GM19239 (cell line): ENCODE measurements around the gene PUDP.

Experiments
- DNase-seq: peaks from one replicate; pipeline ENCODE4 v3.0.0; 2011; ENCODE audit warnings: low spot score; ENCODE audit not compliant: insufficient read length
- FAIRE-seq: peaks from 2 replicates; lab custom pipeline; 2011; peaks lifted over from hg19 to GRCh38; lab: Jason Lieb, UNC

Gene PUDP

DNA sequence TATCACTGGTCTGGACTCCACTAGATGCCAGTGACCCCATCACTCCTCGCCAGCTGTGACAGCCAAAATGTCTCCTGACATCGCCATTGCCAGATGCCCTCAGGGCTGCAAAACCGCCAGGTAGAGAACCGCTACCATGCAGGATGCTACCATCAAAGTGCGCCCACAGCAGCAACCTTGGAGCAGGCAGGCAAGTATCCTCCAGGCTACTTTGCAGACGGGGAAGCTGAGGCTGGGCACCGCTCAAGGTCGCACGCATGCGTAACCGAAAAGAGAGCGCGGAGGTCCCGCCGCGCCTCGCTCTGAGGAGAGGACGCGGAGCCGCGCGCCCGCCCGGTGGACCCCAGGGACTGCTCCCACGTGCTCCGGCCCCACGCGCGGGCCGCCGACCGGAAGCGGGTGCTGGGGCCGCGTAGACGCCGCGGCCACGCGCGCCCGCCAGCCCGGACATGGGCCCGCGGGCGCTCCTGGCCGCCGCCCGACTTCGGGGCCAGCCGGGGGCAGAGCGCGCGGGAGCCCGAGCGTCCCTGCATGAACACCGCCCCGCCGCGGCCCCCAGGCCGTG is 458 bp downstream of the PUDP start, which contains the start of gene STS:
Gene STS (plus strand): TSS at position 300 of the 565 bp plus-strand sequence. CDS start 105,488 bp downstream, outside the sequence.
- no peak for DNase-seq
- no peak for FAIRE-seq

DNA sequence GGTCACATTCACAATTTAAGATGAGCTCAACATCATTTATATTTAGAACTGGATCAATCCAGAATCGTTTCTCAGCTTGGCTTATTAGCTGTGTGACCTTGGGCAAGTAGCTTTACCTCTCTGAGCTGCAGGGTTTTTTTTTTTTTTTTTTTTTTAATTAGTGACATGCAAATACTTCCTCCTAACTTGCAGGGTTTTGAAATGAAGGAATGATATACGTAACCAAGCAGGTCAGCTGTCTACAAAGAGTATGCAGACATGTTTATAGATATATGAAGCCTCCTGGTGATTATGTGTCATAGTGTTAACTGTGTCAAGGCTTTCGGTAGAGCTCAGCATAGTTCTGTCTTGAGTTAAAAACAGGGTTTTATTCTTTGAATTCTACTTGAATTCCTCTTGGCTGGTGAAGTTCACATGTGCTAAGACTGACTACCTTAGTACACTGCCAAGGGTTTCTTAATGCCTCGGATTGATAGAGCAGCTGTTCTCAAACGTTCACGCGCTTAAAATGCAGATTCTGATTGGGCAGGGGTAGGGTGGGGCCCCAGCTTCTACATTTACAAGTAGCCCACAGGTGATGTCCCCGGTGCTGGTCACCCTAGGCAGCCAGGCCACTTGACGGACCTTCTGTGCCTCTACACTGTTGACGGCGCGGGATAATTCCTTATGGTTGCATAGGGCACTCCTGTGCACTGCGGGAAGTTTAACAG is 1.1 kb downstream of the PUDP start:
- DNase-seq (no peak), FAIRE-seq (no peak)

DNA sequence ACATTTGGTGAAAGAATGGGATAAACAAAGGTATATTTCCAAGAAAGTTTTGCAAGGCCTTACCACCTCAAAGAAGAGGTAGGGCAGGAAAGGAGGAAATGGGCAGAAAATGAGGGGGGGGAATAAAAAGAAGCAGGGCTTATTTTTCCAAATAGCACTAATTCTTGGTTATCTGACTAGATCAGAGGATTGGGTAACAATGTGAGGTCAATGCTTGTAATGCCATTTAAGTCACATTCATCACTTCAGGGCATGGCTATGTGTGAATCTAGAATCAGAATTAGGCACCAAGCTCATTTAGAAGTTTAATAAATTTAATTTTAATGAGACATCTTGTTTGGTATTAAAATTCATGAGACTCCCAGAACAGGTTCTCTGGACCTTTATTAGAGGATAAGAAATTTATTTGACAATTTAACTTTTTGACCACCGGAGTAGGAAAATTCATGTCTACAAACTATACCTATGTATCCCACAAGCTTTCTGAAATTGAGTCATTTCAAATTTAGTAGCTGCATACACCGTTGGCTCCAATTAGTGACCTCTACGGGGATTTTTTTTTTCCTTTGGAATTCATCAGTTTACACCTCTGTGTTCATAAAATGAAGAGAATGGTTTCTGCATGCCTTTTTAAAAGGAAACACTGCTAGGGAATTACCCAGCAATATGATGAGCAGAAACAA is 1.8 kb downstream of the PUDP start:
- FAIRE-seq (no peak), DNase-seq (no peak)

DNA sequence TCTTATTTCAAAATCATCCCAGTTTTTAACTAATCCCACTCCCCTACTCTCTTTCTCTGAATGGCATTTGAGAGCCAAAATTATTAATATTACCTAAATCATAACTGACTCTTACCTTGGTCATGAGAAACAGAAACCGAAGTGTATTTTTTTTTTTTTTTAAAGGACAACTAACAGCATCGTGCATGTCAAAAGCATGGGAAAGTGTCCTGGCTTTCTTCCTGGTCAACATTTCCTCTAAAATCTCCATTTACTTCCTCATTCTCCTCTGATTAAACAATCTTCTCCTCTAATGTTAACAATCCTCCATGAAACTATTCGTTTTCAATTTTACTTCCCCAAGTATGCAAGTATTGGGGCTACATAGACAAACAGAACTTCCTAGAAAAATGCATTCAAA is 2.5 kb downstream of the PUDP start:
- no peak for DNase-seq
- peak; percentile 84 for FAIRE-seq

- FAIRE-seq: no peak
- no peak for DNase-seq
Measured at GRCh38 chrX:7143941-7144525, 3.9 kb downstream of the PUDP start.

- FAIRE-seq (no peak), DNase-seq (no peak)
Measured at GRCh38 chrX:7143076-7143475, 4.9 kb downstream of the PUDP start.

GRCh38 chrX:7139202-7140081 is 8.5 kb downstream of the PUDP start:
- FAIRE-seq: no peak
- DNase-seq: no peak

DNA sequence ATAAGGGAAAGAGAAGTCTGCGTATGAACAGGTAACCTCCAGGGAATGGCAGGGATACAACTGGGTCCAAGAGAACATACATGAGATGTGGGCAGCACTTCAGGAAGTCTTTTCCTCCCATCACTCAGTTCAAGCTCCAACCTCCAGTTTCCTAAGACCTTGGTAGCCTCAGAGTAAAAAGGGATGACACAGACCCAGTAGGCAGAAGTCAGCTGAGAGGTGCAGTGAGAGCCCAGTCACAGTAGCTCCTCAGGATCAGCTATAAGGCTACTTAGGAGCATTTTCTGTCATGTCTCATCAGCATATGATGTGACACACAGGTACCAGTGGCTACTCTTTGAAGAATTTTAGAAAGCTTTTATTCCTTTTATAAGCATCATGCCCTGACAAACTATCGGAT is 13.0 kb downstream of the PUDP start:
- DNase-seq: no peak
- FAIRE-seq: peak; percentile 52

GRCh38 chrX:7133050-7133440 is 14.9 kb downstream of the PUDP start:
- DNase-seq (no peak), FAIRE-seq (no peak)

GRCh38 chrX:7132335-7133049 is 15.5 kb downstream of the PUDP start:
- FAIRE-seq (peak; percentile 88), DNase-seq (no peak)

GRCh38 chrX:7131621-7132020 is 16.3 kb downstream of the PUDP start:
- FAIRE-seq: no peak

GRCh38 chrX:7127056-7127455 is 20.9 kb downstream of the PUDP start:
- FAIRE-seq (no peak), DNase-seq (no peak)

More at GRCh38 chrX:7131621-7132020, 16.3 kb downstream of the PUDP start:
- no peak for DNase-seq

- no peak for FAIRE-seq
- no peak for DNase-seq
Measured at GRCh38 chrX:7120878-7121219, 27.1 kb downstream of the PUDP start.

GRCh38 chrX:7119950-7120877 is 27.7 kb downstream of the PUDP start:
- no peak for DNase-seq

DNA sequence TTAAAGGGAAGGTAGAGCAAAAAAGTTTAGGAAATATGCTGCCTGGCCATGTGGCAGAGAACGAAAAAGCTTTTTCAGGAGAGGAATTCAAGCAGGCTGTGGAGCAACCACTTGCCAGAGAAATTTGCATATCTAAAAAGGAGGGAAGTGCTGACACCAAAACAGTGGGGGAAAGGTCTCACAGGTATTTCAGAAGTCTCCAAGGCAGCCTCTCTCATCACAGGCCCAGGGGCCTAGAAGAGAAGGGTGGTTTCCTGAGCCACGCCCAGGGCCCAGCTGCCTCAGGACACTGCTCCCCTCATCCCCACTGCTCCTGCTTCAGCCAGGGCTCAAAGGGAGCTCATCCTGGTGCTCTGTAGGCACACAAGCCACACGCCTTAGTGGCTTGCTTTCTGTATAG is 30.4 kb downstream of the PUDP start:
- no peak for DNase-seq
- FAIRE-seq: peak; percentile 95

More at GRCh38 chrX:7119950-7120877, 27.7 kb downstream of the PUDP start:
- peak; percentile 64 for FAIRE-seq

DNA sequence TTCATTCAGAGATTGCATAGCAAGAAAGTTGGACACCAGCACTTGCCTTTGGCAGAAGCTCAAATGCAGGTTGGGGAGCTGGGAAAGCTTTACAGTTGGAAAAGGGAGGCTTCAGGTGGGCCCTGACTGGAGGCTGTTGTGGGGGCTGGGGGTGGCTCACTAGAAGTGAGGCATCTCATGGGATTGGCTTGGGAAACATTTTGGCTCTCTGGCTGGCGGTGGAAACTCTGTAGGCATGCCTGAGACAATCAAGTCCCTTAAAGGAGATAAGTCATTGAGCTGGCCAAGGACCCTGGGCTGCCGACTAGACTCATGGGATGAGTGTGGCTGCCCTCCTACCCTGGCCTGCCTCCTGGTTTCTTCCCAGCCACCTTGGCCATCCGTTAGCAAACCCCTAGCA is 31.9 kb downstream of the PUDP start:
- DNase-seq: no peak
- FAIRE-seq: peak; percentile 55

DNA sequence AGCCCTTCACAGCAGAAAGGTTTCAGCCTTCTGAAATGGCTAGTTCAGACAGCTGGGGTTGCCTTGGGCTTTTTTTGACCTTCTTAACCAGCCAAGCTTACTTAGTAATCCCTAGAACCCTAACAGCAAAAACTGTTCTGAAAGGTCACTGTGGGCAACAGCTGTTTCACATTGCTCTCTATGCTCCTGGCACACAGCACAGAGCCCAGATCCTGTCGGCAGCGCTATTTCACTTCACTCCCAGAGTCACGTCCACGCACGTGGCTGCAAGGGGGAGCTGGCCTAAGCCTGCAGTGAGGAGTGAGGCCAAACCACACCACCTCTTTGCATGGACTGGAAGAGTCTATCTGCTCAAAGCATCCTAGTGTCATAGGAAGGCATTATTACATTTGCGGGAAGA is 32.4 kb downstream of the PUDP start:
- DNase-seq (no peak), FAIRE-seq (peak; percentile 99)

DNA sequence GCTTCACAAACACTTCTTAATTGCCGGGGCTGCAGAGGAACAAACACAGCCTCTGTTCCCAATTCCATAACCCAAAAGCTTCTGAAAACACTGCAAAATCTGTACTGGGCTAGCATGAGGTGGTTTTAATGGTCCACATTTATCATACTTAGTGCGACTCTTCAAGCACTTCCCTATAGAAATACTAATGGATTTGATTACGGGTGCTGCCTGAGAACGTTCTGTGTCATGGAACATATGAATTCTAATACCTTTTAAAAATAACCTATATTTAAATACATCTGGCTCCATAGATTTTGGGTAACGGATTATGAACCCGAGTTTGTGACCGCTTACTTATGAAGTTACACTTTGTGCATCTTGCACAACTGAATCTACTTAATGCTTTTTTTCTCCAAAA is 35.9 kb downstream of the PUDP start:
- DNase-seq (no peak), FAIRE-seq (no peak)

DNA sequence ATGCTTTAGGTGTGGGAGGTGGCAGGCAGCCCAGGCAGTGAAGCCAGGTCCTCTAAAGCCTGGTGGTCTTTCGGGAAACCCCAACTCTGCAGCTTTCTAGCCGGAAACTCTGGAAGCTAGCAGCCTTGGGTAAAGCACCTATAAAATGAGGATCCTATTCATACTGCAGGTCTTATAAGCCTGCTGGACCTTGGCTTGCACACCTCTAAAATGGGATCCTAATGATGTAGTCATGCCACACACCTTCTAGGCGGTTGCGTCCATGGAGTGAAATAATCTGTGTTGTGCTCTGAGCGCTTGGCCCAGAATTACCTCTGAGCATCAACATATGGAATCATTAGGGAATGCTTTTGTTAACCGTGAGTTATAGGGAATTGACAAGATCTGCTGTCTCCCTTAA is 36.4 kb downstream of the PUDP start:
- DNase-seq (no peak), FAIRE-seq (no peak)
